Heart left ventricle (tissue), 13 donors: ENCODE measurements around the gene ARHGAP26.

Experiments
- CTCF ChIP-seq, 12 donors: fragments of 200-600 bp; sonication (generic) in 4 of 12; IDR thresholded peaks; one replicate each; pipeline versions ENCODE4 v1.5.0 to v1.8.0; 2018 to 2022; ENCODE audit warnings: antibody characterized with exemption in 12 of 12, mild to moderate bottlenecking in 5 of 12
- POLR2A ChIP-seq, 2 donors: fragments of 450-650 bp; IDR thresholded peaks; one replicate each; pipeline ENCODE4 v1.6.1; 2017; ENCODE audit warnings: antibody characterized with exemption in 2 of 2, mild to moderate bottlenecking in 2 of 2, moderate library complexity in 2 of 2
- donor health status: ischemic (EF 13 %, LVEDD 7.1; RV severe dilation, severe dysfunction).
- donor health status: DM: no; HTN: yes; CAD: no.
- donor health status: DM: no; HTN: no; CAD: no.
- donor health status: ischemic (EF 25% LVEDD 6.9; RV normal size, moderate dysfunction).
- donor health status: ischemic (EF 25% LVEDD 5.7; RV mildly dilated, moderate dysfunction).
- donor health status: ischemic (EF 35%, LVEDD 5.7; RV mildly dilated, moderate dysfunction).
- donor health status: nonischemic (EF 11% LVEDD 7.7; RV severe dilation, severe dysfunction).
- donor health status: DM: yes; HTN: yes; CAD: no.
- donor health status: PGD.
- donor health status: ischemic (EF 29% LVEDD 5.4; RV normal size, mild dysfunction).
- donor health status: nonischemic (EF 23%, LVEDD 6.1; RV moderate dilation, normal function).

DNA sequence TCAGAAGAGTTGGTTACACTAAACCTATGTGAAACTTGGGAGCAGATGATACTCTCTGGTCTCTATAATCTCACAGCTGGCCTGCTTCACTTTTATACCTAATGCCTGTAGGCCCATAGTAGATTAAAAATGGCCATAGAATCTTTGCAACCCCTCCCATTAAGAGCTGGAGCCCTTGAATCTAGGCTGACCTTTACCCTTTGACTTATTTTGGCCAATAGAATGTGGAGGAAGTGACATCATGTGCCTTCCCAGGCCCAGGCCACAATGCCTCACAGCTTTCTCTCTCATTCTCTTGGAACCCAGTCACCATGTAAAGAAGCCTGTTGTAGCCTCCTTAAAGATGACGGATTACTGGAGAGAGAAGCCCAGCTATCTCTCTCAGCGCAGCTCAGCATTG lies 382.3 kb downstream of the ARHGAP26 start:
- TF ChIP-seq CTCF (IDR thresholded peaks at IDR 0.05): no peak
- TF ChIP-seq POLR2A (IDR thresholded peaks at IDR 0.05): no peak
